Anterior cingulate cortex (tissue), 58 donors: ENCODE results near the gene PPP1R18.
"Not testable (repeated sequence)": the region's sequence is repeated elsewhere in the genome, so short reads cannot be mapped to it uniquely, and the experiment has no call there.

Source experiments
- DNase-seq, 58 donors: peaks; one replicate each; lab custom pipeline; 2025; lab: John Stamatoyannopoulos, UW

Gene PPP1R18

GRCh38 chr6:30720738-30721197, 34.3 kb upstream of the PPP1R18 start:
- peak in 46 of 58 donors; percentile 9 to 69 (median 30) for DNase-seq

GRCh38 chr6:30719791-30720737, 33.6 kb upstream of the PPP1R18 start, which contains the start of gene TUBB:
TUBB (plus strand) TSS chr6:30720352; CDS start chr6:30720507, 155 bp downstream.
- DNase-seq: peak; percentile 69 to 99 (median 97)

GRCh38 chr6:30719356-30719755, 32.9 kb upstream of the PPP1R18 start:
- DNase-seq: no peak

GRCh38 chr6:30717845-30718720, 31.6 kb upstream of the PPP1R18 start:
- DNase-seq: not testable (repeated sequence)

- DNase-seq: peak; percentile 85 to 100 (median 99)
These were observed 30.8 kb upstream of the PPP1R18 start, which contains the start of gene MDC1 for GRCh38 chr6:30717129-30717844. MDC1 (minus strand) TSS chr6:30717281; CDS start chr6:30715175, 2,106 bp downstream.

GRCh38 chr6:30716879-30717128, 30.4 kb upstream of the PPP1R18 start:
- no peak for DNase-seq

- DNase-seq: no peak
These were observed 27.8 kb upstream of the PPP1R18 start for GRCh38 chr6:30714263-30714662.

- no peak for DNase-seq
These were observed 26.0 kb upstream of the PPP1R18 start for GRCh38 chr6:30712441-30712945.

GRCh38 chr6:30711758-30712380, 25.4 kb upstream of the PPP1R18 start:
- DNase-seq: no peak

- DNase-seq: no peak
These were observed 22.8 kb upstream of the PPP1R18 start for GRCh38 chr6:30709101-30709868.

GRCh38 chr6:30707281-30707850, 20.9 kb upstream of the PPP1R18 start:
- no peak for DNase-seq

- DNase-seq: no peak
These were observed 19.2 kb upstream of the PPP1R18 start for GRCh38 chr6:30705620-30706019.

- no peak for DNase-seq
These were observed 17.4 kb upstream of the PPP1R18 start for GRCh38 chr6:30703821-30704220.

- no peak for DNase-seq
These were observed 16.6 kb upstream of the PPP1R18 start for GRCh38 chr6:30703011-30703410.

GRCh38 chr6:30700340-30700739, 13.9 kb upstream of the PPP1R18 start:
- no peak for DNase-seq

GRCh38 chr6:30696432-30696831, 10.0 kb upstream of the PPP1R18 start:
- DNase-seq: no peak

GRCh38 chr6:30691208-30691847, 4.9 kb upstream of the PPP1R18 start:
- no peak for DNase-seq
